NB4 (cell line): ENCODE measurements around the gene KPTN.

Experiments
- DNase-seq: peaks from one replicate; pipeline ENCODE4 v3.0.0; 2010; ENCODE audit warnings: low read depth
- H3K4me3 ChIP-seq: one replicate; pipeline ENCODE4 v1.5.1; 2011; ENCODE audit warnings: mild to moderate bottlenecking, low read depth, low read length, moderate library complexity
- CTCF ChIP-seq: IDR thresholded peaks from one replicate; pipeline ENCODE4 v1.5.1; 2012; ENCODE audit warnings: low read depth, low read length
- MAX ChIP-seq: IDR thresholded peaks from 2 replicates; pipeline ENCODE4 v1.6.1; 2011; ENCODE audit warnings: low read depth, low read length
- MYC ChIP-seq: IDR thresholded peaks from 2 replicates; pipeline ENCODE4 v1.6.1; 2011; ENCODE audit warnings: low read depth, low read length
- POLR2A ChIP-seq: IDR thresholded peaks from 2 replicates; pipeline ENCODE4 v1.6.1; 2011; ENCODE audit warnings: mild to moderate bottlenecking; ENCODE audit not compliant: insufficient read length; ENCODE audit errors: extremely low read depth

The KPTN gene

DNA sequence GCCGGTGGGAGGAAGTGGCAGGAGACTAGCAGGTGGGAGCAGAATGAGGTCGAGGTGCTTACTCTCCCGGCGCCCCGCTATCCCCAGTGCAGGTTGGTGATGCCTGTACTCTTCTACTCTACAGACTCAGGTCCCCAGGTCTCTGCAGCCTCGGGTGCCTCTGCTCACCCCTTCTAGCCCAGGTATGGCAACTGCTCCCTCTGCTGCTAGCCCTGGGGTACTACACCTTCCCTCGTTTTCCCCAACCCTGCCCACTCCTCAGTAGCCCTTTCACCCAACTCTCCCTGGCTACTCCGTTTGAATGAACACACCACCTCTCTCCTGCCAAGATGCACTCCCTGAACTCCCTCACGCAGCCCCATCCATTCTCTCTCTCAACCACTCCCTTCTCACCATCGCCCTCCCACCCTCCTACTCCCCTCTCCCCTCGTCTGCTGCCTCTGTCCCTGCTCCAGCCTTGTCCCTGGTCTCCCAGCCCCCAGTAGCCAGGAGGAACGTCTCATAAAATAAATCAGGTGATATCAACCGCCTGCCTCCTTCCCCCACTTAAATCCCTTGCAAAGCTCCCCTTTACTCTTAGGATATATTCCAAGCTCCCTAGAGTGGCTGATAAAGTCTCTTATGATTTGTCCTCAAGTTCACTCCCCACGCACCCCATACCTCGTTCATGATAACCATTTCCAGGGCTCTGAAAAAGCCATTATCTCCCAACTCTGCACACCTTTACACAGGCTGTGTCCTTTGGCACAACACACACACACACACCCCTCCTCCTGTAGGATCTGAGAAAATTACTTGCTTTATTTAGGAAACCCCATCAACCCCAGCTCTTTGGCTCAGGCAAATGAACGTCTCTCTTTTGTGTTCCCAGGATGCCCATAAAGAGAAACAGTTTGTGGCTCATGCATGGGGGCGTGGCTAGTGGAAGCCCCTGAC lies 56.5 kb downstream of the KPTN start:
- H3K4me3 ChIP-seq: no peak overlapping the region
- peak; percentile 90 for DNase-seq
- peak; percentile 10; the same call in 1 of the 2 replicates for TF ChIP-seq MAX
- TF ChIP-seq POLR2A: no peak
- TF ChIP-seq CTCF: peak; percentile 100
- no peak for TF ChIP-seq MYC
